HG03064 (cell line): Measurements from ENCODE around the gene FOSL1.

ENCODE experiments used
- ATAC-seq: cut with Tn5 transposase; IDR thresholded peaks from one replicate; pipeline ENCODE4 v1.9.1; 2021; ENCODE audit warnings: low read depth; ENCODE audit not compliant: unreplicated experiment

FOSL1 gene

DNA sequence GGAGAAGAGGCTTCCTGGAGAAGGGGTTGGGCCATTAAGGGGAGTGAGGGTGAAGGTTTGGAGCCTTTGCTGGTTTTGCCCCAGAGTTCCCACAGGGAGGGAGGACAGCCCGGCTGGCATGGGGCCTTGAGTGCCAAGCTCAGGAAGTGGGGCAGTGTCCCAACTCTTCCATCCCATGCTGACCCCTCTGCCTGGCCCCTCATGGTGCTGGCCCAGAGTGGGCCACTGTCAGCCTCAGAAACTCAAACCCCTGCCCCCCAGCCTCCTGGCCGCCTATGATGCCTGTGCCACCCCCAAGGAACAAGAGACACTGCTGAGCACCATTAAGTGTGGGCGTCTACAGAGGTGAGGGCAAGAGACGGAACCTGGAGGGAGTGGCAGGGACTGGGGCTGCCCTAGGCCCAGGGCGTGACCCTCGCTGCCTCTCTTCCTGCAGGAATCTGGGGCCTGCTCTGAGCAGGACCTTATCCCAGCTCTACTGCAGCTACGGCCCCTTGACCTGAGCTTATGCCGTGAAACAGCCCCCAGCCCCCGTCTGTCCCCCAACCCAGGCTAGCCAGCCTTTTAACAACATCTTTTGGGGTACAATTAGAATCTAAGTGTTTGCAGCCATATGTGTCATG lies 34.5 kb downstream of the FOSL1 start:
- no peak for ATAC-seq

DNA sequence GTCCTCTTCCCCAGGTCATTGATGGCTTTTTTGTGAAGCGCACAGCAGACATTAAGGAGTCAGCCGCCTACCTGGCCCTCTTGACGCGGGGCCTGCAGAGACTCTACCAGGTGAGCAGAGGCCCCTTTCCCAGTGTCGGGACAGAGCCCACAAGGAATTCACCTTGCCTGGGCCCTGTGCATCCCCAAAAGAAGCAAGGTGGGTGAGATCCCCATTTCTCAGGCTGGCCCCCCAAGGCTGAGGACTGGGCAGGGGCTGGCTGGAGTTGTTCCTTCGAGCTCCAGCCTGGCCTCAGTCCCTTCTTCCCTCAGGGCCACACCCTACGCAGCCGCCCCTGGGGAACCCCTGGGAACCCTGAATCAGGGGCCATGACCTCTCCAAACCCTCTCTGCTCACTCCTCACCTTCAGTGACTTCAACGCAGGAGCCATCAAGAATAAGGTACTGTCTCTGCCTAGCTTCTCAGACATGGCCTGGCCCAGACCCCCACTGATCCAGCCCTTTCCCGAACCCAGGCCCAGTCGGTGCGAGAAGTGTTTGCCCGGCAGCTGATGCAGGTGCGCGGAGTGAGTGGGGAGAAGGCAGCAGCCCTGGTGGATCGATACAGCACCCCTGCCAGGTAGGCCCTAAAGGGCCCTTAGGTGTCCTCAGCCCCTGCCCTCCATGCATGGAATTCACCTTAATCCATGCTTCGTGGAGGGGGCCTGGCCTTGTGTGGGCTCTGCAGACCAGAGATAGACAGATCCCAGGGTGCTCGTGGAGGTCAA lies 35.3 kb downstream of the FOSL1 start:
- ATAC-seq = no peak

DNA sequence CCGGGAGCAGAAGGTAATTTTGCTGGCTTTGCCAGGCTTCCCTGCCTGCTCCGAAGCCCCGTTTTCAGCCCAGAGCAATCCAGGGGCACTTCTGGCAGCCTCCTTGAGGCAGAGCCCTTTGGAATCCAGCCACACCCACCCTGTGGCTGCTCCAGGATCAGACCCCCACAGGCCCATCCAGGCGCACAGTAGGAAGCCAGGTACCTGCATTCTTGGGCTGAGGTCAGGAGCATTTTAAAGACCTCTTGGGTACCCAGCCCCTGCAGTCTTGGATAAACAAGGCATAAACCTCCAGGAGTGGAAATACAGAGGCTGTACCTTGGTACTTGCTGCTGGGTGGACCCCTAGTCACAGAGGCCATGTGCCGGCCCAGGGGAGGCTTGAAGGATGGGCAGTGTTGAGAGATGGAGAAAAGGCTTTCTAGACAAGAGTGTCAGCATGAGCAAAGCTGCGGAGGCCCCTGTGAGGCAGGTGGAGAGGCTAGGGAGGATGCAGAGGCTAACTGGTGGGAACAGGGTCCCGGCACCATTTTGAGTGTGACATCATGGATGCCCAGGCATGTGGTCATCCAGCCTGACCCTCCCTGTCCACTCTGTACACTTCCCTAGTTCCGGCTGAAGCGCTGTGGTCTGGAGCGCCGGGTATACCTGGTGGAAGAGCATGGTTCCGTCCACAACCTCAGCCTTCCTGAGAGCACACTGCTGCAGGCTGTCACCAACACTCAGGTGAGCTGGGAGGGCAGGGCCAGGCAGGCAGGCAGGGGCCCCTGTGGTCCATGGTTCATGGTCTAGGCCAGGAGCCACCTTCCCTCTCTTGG lies 36.1 kb downstream of the FOSL1 start:
- ATAC-seq = no peak

DNA sequence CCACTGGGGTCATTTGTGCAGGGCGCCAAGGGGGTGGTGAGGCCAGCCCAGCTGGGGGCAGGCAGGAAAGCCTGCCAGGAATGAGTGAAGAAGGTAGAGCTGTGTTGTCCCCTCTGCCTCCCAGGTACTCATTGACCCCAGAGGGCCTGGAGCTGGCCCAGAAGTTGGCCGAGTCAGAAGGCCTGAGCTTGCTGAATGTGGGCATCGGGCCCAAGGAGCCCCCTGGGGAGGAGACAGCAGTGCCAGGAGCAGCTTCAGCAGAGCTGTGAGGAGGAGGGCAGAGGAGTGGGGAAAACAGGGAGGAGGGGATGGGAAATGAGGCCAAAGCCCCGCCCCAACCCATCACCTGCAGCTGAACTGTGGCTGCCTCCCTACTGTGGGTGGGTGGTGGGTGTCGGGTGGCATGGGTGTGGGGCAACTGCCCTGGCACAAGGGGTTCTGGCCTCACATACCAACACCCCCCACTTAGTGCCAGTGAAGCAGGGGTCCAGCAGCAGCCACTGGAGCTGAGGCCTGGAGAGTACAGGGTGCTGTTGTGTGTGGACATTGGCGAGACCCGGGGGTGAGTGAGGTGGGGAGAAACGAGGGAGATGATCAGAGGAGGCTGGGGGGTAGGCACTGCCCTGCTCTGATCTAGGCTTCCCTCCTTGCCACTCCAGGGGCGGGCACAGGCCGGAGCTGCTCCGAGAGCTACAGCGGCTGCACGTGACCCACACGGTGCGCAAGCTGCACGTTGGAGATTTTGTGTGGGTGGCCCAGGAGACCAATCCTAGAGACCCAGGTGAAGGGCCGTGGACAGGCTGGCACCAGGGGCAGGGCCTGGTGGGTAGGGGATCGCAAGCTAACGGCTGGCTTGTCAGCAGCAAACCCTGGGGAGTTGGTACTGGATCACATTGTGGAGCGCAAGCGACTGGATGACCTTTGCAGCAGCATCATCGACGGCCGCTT lies 37.0 kb downstream of the FOSL1 start:
- no peak for ATAC-seq

DNA sequence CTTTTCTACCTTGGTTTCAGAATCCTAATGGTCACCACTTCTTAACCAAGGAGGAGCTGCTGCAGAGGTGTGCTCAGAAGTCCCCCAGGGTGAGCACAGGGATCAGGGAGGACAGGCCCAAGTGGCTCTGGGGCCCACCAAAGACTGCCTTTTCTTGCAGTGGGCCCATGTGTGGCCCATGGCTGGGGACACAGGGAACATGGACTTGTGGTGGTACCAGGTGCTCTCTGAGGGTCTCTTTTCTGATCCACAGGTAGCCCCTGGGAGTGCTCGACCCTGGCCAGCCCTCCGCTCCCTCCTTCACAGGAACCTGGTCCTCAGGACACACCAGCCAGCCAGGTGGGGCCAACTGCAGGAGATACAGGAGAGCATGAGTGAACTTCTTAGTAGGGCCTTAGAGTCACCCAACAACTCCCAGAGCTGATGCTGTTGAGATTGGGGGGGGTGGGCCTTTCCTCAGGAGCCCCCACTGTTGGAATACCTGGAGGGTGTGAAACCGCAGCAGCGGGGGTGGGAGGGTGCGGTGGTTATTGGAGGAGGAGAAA lies 37.9 kb downstream of the FOSL1 start:
- no peak for ATAC-seq

DNA sequence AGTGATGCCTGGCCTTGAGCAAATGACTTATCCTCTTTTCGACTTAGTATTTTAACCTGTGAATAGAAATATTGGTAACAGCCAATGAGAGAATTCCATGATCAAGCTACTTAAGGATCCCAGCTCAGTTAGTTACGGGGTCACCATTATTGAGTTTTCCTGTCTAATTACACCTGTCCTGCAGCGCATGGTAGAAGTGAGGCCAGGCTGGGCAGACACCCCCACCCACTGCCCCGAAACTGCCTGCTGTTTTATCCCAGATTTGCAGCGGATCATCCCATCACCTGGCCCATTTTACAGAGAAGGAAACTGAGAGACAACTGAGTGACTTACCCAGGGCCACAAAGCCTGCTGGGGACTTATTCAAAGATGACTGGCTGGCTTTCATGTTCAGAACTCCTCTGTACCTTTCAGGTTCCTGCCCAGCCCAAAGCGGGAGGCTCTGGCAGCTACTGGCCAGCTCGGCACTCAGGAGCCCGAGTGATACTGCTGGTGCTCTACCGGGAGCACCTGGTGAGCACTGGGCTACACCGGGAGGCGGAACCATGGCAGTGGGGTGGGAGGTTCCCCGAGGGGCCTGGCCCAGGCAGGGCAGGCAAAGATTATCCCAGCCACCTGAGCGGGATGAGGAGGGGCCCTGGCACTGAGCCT lies 38.5 kb downstream of the FOSL1 start:
- no peak for ATAC-seq

DNA sequence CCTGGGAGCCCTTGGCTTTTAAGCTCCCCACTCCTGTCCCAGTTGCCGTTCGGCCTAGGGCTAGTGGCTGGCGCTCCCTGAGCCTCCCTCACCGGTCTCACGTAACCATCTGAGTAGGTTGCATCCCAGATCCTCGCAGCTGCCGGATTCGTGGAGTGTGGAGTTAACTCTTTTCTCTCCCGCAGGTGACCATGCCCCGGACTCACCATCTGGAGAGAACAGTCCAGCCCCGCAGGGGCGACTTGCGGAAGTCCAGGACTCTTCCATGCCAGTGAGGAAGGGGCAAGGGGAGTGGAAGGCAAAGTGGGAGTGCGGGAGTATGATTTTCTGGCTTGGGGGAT lies 39.1 kb downstream of the FOSL1 start:
- no peak for ATAC-seq

DNA sequence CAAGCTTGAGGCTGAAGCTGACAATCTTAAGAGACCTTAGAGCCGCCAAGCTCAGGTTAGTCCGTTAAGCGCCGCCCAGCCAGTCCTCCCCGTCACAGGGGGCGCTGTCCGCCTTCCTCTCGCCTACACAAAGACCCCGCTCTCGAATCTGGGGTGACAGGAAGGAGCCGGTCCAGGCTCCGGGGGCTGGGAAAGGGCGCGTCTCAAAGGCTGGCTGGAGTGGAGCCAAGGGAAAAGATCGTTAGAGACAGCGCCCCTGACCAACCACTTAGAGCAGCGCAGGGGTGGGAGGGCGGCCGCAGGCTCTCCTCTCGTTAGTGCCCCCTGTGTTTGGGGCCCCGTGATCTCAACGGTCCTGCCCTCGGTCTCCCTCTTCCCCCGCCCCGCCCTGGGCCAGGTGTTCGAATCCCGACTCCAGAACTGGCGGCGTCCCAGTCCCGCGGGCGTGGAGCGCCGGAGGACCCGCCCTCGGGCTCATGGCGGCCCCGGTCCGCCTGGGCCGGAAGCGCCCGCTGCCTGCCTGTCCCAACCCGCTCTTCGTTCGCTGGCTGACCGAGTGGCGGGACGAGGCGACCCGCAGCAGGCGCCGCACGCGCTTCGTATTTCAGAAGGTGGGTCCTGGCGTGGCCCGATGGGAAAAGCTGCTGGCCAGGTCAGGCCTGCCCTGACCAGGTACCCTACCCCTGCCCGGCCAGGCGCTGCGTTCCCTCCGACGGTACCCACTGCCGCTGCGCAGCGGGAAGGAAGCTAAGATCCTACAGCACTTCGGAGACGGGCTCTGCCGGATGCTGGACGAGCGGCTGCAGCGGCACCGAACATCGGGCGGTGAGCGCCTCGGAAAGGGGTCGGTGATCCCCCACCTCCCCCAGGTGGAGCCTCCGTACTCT lies 39.7 kb downstream of the FOSL1 start, which contains the start of gene MUS81:
MUS81 (plus strand) TSS at position 156 of the 887 bp plus-strand sequence; CDS start at position 477, 321 bp downstream.
- no peak for ATAC-seq

DNA sequence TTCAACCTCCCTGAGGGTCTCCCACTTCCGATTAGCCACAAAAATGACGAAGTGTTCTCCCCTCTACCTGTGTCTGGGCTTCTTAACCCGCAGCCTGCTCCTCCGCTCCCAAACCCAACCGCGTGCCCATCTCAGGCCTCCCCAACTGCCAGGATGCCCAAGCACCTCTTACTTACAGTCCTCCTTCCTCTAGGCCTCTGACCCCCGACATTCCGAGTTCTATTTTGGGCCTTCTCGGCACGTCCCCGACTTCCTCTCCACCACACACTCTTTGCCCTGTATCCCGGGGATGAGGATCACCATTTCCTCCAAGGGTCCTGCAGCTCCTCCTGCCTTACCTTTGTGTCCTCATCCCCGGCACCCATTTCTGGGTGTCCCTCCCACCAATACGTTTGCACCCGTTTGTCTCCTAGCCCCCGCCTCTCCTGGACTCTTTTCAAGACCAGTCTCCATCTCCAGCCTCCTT lies 40.3 kb downstream of the FOSL1 start:
- no peak for ATAC-seq

DNA sequence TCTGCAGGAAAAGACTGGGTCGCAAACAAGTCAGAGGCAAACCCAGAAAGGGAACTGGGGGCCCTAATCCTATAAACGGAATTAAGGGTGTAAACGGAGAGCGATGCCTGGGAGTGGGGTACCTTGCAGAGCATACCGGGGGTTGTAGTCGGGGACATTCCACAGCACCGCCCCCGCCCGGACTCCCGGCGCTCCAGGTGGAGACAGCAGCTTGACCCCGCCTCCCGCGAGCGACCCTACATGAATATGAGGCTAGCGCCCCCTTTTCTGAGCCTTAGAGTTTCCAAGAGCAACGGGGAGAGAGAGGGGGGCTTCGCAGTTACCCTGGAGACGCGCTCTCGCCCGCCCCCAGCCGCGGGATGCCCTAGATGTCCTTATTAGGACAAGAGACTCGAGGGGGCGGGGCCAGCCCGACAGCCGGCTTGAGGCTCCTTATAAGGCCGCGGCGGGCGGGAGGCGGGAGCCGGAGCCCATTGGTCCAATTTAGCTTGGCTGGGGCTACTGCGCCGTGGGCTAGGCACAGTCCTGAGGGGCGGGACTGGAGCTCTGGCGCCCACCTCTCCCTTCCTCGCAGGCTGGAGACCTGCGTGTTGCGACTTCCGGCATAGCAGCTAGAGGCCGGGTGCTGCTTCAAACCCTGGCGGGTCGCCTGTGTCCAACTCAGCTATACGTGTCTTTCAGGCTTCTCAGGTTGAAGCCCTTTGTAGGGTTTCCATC lies 40.9 kb downstream of the FOSL1 start:
- peak; percentile 43 for ATAC-seq

DNA sequence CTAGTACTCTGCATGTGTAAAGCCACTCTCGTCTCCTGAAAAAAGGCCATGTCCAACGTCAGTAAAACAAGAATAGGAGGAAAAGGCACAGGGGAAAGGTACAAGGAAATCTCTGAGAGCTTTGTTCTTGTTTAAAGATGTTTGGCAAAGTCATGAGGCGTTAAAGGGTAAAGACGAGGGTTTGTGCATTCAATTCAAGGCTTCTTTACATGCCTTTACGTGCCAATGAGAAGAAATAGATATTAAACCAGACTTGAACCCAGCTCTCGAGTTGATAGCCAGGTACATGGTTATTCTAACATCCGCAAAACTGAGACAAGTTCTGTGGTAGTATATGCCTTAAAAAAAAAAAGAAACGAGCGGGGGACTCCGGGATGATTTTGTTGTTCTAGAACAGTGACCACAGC lies 41.5 kb downstream of the FOSL1 start:
- no peak for ATAC-seq

DNA sequence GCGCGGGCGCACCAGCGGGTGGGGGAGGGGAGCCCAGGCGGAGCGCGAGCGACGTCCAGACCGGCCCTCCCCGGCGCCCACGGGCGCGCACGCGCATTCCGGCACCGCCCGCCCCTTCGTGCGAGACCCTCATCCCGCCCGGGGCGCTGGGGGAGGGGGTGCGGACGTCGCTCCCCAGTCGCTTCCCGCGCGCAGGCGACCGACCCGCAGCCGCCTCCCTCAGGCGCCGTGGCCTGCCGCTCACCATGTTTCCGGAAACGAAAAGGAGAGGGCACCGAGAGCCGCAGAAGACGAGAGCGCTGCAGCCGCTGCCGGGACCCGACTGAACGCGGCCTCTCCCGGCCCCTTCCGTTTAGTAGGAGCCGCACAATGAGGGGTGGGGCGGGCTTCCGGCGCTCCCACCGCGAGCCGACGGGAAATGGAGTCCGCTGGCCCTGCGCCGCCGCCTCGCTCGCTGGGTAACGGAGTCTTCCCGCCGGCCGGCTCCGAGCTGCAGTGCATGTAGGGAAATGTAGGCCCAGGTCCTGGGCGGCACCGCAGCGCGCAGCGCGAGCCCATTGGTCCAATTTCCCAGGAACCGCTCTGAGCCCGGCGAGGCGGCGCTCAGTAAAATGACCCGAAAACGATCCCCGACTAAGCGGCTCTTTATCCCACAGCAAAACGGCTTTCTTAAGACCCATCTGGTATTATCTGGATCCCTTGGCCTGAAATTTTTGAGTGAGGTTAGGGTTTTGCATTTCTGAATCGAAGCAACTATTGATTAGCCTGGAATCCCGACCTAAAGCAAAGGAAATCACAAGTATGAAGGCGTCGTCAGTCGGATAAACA lies 42.1 kb downstream of the FOSL1 start, which contains the start of gene CFL1:
CFL1 (minus strand) TSS at position 328 of the 828 bp plus-strand sequence; CDS start at position 247, 81 bp downstream.
- peak; percentile 34 for ATAC-seq

DNA sequence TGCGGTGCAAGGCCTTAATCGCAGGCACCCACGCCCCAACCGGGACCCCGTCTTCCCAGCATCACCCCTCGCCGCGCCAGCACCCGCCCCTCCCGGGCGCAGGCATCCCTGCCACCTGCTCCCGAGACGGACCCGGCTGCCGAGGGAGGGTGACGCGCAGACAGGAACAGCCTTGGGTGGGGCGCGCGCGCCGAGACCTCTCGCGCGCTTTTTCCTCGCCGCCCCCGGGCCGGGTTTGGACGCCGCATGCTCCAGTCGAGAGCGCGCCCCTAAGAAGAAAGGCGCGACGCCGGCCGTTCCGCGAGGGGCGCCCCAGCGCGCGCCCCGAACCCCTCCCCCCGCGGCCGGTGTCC lies 42.7 kb downstream of the FOSL1 start:
- no peak for ATAC-seq

DNA sequence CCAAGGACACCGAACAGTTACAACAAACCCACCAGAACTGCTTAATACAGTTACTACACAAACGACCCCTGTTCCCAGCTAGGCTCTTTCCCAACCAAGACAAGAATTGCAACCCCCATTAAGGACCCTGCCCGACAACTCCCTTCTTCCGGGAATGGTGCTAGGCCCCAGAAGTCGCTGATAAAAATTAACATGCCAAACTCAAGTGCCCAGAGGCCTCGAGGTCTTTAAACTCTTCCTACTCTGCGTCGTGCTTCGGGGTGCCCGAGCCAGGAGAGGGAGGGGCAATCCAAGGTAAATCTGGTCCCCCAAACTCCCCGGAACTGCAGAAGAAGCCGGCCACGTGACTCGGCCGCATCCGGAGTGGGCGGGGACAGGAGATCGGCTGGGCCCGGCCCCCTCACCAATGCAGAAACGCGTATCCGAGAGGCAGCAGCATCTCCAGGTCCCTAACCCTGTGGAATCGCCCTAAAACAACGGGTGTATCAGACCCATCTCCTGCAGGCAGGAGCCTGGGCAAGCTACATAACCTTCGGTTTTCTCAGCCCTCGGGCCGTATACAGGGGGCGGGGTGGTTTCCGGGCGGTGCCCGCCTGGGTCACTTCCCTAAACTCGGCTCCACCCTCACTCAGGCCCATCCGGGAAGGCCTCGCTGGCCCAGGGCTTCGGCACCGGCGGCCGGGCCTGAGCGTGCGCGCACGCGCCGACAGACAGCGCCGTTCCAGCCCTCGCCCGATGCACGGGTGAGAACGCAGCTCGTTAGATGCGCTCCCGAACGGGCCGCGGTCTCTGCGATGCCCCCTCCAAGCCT lies 43.3 kb downstream of the FOSL1 start:
- no peak for ATAC-seq

DNA sequence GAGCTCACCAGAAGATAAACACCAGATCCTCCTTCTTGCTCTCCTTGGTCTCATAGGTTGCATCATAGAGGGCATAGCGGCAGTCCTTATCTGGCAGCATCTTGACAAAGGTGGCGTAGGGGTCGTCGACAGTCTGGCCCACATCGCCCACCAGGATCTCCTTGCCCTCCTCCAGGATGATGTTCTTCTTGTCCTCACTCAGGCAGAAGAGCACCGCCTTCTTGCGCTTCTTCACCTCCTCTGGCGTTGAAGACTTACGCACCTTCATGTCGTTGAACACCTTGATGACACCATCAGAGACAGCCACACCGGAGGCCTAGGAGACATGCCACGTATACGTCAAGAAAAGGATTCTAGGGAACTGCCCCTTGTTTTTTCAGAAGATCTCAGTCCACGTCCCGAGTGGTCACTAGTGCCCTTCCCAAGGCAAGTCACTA lies 44.2 kb downstream of the FOSL1 start:
- no peak for ATAC-seq
